Hypothalamus (tissue), 51 donors: ENCODE measurements around the gene DIP2C.
"Not testable (repeated sequence)": the region's sequence is repeated elsewhere in the genome, so short reads cannot be mapped to it uniquely, and the experiment has no call there.

Source experiments
- DNase-seq, 51 donors: peaks; one replicate each; lab custom pipeline; 2025; lab: John Stamatoyannopoulos, UW

DIP2C gene

DNA sequence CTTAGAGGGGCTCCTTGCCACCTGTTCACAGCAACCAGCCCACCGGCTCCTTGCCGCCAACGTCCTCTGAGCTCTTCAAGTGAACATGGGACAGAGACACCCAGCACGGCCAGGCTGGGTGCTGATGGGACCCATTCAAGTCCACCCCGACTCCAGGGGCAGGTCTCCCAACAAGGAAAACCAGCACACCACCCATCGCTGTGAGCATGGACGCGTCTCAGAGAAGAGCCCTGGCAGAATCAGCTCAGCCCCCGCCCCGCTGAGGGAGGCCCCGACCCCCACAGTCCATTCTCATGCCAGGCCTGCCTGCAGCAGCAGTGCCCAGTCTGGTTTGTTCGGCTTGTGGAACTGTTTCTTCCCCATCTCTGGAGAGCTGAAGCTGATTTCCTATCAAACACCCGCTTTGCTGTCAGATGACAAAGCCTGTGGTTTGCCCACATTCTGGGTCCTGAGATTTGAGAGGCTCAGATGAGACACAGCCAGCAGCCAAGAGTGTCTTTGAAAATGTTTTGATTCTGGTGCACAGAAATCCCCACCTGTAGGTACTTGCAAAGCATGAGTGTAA lies 337.6 kb downstream of the DIP2C start:
- no peak for DNase-seq

DNA sequence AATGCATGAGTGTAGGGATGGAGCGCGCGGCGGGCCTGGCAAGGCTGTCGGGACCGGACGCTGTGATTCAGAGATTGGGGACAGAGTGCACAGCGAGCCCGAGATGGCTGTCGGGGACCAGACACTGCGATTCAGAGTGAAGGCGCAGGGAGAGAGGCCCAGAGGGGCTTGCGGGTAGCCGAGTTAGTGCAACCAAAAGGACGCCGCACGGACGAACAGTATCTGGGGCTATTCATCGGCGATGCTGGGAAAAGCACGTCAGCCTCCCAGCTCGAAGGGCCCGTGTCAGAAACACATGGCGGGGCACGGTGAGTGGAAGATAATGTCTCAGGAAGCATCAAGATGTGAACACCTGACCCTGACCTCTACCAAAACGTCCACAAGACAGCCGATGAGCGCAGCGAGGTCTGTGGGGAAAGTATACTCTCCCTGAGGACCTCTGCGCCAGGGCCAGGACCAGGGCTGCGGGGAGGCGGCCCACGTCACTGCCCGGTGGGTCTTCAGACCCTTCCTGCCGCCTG lies 338.4 kb downstream of the DIP2C start:
- DNase-seq: no peak

DNA sequence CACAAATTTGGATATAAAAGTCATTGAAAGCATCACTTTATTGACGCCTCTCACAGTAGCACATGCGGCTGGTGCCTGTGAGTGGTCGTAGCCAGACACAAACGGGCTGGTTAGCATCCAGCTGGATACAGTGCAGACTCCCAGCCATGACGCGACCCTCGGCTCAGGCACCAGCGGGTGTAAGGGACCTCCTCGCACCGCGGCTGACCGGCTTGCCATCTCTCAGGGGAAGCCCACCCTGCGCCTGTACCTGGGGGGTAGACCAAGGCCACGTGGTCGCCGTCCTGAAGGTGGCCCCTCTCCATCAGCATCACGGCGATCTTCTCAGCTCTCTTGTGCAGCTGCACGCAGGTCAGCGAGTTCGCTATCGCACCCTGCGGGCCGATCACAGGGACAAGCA lies 340.4 kb downstream of the DIP2C start:
- no peak for DNase-seq

DNA sequence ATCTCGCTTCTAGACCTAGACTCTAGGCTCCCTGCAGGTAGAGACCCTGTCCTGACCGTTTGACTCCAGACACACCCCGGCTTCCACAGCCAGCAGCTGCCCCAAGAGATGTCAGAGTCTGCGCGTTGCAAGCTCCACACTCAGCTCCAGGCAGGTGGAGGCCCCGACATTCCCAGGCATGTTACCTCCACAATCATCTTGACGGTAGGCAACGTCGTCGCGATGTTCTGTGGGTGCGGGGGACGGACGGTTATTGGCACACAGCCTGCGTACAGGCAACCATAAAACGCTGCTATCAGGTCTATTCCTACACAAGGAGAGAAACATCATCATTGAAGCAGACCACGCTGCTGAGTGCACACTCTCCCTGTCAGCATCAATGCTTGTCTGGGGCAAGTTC lies 341.0 kb downstream of the DIP2C start:
- DNase-seq: no peak

DNA sequence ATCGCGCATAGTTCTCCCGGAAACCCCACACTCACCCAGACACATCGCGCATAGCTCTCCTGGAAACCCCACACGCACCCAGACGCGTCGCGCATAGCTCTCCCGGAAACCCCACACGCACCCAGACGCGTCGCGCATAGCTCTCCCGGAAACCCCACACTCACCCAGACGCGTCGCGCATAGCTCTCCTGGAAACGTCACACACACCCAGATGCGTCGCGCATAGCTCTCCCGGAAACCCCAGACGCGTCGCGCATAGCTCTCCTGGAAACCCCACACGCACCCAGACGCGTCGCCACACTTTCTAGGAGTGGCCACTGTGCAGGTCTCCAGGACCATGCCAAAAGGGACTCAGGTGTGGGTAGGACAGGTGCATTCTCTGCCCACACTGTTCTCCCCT lies 341.7 kb downstream of the DIP2C start:
- not testable (repeated sequence) for DNase-seq

DNA sequence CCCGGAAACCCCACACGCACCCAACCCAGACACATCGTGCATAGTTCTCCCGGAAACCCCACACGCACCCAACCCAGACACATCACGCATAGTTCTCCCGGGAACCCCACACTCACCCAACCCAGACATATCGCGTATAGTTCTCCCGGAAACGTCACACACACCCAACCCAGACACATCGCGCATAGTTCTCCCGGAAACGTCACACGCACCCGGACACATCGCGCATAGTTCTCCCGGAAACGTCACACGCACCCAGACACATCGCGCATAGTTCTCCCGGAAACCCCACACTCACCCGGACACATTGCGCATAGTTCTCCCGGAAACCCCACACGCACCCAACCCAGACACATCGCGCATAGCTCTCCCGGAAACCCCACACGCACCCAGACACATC lies 342.3 kb downstream of the DIP2C start:
- not testable (repeated sequence) for DNase-seq

DNA sequence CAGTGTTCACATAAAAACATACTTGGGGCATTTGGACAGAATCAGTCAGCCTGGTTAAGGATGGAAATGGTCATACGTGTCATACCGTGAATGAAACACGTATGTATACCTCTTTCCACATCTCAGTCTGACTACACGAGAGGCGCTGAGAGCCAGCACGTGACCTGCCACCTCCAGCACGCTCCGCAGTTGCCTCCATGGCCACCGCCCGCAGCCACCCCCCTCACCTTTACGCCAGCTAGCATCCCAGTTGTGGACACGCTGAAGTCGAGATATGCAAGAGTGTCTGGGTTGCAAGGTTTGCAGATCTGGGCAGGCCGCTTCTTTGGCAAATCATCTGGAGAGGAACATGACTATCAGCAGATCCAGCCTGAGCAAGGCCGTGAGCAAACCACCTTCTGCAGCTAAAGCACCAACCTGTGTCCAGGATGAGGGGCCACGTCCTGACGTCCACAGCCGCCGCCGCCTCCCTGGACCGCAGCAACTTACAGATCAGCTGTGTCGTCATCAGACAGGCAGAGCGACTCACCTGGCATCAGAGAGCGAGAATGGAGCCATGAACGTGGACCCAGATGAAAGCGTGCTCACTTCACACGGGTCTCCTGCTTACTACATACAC lies 344.8 kb downstream of the DIP2C start:
- DNase-seq: no peak

DNA sequence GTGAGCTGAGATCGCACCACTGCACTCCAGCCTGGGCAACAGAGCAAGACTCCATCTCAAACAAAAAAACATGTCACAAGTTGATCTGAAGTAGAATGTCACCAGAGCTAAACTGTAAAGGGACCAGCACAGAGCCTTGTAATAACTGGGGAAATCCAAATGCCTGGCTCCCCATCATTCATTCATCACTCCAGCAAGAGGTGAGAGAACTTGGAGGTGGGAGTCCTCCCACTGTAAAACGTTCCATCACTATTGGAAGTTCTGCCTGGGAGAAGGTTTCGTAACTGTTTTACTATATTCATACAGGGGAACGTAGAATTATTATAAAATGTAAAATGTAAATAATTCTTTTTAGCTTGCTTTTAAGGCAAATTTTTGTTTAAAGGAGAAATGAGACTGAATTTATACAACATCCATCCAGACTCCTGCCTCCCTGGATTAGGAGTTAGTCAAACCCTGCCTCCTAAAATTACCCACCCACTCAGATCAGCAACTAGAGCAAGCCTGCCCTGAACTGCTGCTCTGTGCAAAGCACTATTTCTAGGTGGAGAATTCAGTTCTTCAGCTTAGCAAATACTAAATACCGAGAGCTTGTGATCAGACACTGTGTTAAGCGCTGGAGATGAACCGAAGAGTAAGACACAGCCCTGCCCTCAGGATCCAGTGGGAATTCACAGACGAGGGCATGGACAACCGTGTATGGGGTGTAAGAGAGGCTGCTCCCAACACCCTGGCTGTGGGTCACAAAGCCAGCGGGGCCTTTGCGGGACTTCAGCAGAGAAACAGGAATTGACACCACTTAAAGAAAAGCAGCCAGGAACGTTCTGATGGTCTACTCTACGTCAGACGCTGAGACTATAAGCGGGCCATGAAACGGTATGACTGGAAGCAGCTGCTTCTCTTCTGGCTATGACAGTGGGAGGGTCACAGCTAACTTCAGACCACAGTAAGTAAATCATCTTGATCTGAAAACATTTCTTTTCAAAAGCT lies 345.9 kb downstream of the DIP2C start:
- DNase-seq: no peak

DNA sequence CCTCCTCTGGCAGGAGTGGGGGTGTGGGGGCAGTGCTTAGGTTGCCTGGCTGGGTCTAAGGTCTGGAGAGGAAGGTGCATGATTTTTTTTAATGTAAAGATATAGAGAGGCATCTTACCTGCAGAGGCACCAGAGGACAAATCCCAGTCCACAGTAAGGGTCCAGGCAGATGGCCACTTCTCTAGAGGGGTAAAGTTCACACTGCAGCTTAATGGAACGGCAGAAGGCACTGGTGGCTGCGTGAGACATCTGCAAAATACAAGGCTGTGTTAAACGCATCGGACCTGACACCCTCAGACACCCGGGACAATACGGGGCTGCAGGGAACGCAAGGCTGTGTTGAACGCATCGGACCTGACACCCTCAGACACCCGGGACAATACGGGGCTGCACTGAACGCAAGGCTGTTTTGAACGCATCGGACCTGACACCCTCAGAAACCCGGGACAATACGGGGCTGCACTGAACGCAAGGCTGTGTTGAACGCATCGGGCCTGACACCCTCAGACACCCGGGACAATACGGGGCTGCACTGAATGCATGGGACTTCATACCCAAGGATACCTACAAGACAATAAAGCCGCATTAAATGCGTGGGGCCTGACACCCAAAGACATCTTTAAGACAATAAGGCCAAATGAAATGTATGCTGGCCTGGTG lies 348.3 kb downstream of the DIP2C start:
- DNase-seq: no peak

DNA sequence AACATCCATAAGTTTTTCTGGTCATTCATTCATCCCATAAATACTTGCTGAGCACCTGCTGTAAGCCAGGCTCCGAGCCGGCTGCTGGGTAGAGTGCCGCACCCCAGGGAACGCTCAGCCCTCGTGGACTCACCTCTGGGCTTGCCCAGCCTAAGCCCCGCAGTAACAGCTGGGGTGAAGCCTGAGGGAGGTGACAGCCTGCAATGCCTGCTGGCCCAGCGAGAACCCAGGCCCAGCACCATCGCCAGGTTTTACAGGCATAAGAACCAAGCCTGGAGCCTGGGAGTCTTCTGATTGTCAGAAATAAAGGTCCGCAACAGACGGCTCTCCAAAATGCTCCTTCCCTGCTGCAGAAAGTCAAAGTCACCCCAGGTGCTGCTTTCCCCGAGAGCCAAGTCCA lies 348.8 kb downstream of the DIP2C start:
- no peak for DNase-seq

DNA sequence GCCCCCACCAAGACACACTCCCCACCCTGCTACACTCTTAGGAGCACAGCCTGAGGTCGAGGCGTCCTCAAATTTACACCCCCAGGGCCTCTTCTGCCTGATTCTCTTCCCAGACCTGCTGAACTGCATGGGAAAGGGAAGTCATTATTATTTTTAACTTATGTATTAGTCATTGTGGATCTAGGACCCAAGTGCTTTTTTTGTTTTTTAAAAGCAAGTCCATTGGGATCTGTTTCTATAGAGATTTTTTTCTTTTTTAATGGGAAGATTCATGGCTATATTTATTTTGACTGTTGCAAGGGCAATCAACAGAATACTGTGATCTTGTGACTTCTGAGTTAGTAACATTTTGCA lies 350.5 kb downstream of the DIP2C start:
- no peak for DNase-seq

DNA sequence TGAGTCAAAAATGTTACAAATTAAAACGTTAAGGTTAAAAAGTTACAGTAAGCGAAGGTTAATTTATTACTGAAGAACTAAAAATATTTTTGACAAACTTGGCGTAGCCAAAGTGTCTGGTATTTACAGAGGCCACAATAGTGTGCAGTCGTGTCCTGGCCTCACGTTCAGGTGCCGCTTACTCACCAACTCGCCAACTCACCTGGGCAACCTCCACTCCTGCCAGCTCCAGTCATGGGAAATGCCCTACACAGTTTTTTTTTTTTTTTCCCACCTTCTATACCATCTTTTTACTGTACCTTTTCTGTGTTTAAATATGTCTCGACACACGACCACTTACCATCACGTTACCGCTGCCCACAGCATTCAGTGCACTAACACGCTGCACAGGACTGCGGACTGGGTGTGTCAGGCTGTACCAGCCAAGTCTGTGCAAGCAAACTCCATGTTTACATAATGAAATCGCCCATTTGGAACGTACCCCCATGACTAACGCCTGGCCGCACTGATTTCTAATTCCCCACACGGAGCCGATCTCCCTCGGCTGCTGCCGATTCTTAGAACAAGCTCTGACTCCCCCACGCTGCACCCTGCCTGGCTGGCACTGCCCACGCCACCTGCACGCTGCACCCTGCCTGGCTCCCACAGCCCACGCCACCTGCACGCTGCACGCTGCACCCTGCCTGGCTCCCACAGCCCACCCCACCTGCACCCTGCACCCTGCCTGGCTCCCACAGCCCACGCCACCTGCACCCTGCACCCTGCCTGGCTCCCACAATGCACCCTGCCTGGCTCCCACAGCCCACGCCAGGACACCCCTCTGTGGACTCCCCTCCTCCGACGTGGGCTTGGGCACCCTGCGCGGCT lies 351.1 kb downstream of the DIP2C start:
- DNase-seq: peak in 1 of 51 donors; percentile 52

DNA sequence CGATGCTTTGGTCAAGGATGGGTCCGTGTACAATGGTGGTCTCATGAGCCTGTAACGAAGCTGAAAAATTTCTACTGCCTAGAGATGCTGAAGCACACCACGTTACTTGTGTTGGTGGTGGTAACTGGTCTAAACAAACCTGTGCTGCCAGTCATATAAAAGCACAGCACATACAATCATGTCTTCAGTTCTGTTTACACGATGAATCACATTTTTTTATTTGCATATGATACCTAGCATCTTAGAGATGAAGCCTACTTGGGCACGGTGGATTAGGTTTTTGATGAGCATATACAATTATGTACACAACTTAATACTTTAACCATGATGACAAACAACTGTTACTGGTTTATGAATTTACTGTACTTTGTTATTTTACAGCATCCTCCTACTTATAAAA lies 353.2 kb downstream of the DIP2C start:
- DNase-seq: no peak

DNA sequence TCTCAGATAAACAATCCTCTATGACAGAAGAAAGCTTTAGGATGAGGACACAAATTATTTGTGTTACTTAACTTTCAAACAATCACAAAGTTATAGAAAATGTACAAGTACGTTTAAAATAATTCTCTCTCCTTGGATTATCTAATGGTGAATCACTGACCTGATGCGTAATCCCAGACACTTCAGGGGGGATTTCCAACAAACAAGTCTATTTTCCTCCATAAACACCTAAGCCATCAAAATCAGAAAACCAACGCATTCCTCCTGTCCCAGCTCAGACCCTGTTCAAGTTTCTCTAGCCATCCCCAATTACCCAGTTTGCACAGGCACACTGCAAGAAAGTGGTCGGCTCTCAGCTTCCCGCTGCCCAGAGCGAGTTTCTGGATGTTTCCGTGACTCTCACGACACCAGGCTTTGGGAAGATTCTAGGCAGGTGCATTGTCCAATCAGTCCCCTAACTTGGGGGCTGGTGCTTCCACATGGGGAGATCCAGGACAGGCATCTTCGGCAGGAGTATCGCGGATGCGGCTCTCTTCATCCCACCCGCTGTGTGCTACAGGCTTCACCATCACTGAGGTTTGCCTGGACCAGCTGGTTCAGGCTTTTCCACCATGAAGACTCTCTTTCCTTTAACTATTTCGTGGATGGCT lies 354.2 kb downstream of the DIP2C start:
- DNase-seq: no peak

DNA sequence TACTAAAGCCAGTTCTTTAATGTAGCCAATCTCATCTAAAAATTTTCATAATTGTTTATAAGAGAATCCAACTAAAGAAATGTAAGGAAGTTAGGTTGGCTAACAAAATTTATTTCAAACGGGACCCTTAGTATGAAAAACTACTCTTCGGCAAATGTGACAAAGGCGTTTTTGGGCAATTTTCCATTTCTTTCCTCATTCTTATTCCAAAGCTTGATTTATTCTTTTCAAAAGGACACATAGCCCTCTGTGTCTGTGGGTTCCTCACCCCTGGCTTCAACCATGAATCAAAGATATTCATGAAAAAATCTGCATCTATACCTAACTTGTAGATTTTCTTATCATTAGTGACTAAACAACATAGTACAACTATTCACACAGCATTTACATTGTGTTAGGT lies 358.3 kb downstream of the DIP2C start:
- peak in 1 of 51 donors; percentile 9 for DNase-seq

DNA sequence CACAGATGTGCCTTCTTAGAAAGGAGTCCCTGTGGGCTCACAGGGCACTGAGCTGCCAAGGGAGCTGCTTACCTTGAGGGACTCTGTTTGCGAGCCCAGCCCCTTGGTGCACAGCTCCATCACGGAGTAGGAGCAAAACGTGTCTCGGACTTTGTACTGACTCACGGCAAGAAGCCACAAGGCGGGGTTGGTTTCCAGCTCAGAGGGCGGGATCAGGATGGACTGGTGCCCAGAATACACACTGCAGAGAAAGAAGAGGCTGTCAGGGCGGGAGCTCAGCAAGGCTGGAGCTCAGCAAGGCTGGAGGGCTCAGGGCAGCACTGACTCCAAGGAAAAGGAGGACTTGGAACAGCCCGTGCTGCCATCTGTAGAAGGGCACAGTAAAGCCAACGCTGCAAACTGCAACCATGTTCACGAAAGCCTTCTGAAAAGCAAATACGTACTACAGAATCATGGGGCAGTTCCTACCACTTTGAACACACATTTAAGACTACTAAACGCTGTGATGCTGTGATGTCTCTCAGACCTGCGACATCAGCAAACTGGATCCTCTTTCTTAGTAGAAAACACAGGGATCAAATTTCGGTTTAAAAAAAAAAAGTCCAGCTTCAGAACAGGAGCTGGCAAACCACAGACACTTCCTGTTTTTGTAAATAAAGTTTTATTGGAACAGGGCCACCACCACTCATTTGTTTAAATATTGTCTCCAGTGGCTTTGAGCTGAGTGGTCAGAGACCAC lies 359.9 kb downstream of the DIP2C start:
- DNase-seq: peak in 47 of 51 donors; percentile 11 to 90 (median 66)

DNA sequence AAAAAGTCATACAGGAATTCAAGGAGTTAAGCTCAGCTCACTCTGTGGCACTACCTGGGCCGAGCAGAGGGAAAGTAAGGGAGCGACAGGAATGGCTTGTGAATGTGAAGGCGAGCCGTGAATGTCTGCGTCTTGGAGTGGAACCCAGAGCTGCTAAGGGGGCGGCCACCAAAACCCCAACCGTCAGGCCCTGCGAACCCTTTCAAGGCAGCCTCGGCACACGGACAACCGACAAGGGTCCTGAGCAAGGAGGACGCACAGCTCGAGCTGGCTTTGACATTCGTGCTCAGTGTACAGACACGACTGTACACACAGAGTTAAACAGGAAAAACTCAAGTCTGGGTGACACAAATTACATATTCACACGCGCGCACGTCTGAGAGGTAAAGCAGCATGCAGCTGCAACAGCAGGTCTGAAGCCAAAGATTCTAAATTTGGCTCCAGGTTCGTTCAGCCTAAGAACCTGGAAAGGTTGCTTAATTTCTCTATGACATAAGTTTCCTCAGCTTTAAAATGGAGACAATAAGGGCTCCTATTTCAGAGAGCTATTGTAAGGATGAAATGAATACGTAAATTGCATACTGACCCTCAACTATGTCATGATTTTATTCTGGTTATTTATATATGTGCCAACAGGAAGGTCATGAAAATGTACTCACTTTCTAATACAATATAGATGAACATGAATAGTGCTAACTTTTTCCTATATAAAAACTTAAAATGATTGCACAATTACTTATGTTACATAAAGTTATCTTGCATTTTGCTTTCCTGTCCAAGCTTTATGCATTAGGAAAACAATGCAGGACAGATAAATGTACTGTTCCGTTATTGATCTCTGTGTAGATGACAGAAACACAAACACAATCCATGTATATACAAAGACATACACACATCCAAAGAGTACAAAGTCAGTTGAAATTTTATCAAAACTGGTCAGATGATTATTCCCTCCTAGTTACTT lies 361.3 kb downstream of the DIP2C start:
- DNase-seq: no peak
